ENCODE results near the gene CERS5. TPM values are rescaled to one million over a fixed set of nuclear protein-coding genes. Genes with fewer than 3 reads are reported as not detected.

Gene CERS5
- total RNA-seq, 1 experiment from 2014 or later = 18.2 TPM

DNA sequence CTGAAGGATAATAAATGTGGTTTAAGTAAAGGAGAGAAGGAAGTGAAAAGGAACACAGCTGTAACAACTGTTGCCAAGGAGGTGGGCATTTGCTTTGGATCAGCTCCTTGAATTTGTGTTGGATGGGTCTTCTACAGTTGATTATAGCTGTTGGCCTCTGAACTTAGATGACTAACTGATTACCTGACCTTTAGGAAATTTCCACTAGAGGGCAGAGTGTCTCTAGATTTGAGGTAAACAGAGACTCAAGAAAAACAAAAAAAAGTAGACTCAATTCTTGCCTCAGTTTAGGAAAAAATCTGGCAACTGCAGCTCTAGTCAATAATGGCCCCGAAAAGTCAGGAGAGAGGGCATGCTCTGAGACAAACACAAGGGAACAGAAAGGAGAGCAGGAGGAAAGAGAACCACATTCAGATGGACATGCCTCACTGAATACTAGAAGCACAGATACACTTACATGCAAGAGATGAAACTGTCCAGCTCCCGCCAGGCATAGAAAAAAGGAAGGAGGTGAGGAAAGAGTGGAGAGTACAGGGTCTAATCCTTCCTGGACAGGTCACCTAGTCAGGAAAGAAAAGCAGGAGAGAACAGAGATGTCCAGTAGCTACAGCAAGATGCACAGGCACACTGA, 34.5 kb downstream of the CERS5 start:
- DNase-seq (ENCODE audit: low read depth) = peak; percentile 28

DNA sequence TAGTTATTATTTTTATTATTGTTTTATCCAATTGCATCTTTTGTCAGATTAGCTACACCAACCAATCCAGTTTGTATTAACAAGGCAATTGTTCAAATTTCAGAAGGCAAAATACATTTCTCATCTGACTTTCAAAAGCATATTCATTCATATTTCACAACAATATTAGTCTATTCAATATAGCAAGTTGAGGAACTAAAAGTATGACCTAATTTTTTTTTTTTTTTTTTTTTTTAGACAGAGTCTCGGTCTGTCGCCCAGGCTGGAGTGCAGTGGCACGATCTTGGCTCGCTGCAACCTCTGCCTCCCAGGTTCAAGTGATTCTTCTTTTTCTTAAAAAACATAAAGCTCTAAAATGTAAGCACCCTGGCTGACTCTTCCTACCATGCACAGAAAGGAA, 37.9 kb downstream of the CERS5 start:
- no peak for DNase-seq (ENCODE audit: low read depth)

DNA sequence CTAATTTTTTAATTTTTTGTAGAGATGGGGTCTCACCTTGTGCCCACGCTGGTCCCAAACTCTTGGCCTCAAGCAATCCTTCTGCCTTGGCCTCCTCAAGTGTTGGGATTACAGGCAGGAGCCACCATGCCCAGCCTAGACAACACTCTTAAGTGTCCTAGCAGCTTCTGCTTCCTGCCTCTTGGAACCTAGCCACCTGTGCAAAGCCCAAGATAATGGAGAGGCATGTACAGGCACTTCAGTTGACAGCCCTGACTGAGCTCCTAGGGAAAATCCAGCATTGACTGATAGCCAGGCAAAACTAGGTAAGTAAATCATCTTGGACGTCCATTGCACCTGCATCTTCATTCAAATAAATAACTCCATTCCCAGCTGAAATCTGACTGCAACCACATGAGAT, 39.6 kb downstream of the CERS5 start:
- DNase-seq (ENCODE audit: low read depth) = no peak

DNA sequence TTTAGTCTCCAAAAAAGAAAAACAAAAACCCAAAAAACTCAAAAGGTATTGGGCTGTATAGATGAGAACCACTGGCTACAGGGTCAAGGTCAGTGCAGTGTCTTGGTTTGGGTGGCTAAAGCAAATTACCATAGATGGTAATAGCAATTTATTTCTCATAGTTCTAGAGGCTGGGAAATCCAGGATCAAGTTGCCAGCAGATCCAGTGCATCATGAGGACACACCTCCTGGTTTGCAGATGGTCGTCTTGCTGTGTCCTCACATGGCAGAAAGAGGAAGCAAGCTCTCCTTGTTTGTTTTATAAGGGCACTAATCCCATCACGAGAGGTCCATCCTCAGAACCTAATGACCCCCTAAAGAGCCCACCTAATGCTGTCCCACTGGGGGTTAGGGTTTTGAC, 44.0 kb downstream of the CERS5 start:
- no peak for DNase-seq (ENCODE audit: low read depth)

DNA sequence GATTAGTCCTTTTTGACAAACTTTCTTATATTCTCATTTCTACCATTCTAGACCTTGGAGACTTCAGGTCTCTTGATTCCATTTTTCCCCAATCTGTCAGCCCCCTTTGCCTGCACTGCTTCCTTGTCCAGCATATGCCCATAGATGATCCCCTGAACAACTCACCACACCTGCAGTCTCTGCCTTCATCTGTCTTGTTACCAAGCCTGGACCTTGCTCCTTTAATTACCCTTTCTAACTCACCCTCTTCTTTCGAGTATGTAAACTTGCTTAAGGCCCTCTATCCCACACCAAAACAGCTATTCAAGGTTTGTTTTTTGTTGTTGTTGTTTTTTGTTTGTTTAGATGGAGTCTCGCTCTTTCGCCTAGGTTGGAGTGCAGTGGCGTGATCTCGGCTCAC, 45.5 kb downstream of the CERS5 start:
- DNase-seq (ENCODE audit: low read depth) = no peak

DNA sequence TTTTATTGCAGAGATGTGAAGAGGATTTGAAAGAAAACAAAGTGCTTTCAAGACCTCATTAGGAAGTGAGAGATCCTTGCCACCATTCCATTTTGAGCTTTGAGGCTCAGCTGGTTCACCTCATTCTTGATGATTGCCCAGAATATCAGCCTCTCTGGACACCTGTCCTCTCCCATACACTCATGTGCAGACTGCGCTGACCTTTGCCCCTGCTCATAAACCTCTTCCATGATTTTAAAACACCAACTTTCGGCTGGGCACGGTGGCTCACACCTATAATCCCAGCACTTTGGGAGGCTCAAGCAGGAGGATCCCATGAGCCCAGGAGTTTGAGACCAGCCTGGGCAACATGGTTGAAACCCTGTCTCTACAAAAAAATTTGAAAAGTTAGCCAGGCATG, 46.2 kb downstream of the CERS5 start:
- no peak for DNase-seq (ENCODE audit: low read depth)

DNA sequence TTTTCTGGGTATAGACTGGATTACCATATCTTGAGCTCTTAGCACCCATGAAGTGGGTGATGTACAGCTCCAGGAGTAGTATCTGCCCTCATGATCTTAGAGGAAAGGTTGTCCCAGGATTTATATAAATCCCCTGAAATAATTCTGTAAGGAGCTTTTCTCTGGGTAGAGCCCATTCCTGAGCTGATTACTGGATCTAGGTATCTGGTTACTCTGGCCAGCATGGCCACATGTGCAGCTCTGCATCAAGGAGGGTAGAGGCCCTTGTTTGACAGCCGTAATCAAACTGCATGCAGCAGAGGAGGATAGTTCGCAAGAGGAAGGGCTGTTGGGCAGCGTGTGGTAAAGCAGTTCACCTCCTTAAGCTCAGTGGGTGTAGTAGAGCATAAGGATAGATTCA, 46.6 kb downstream of the CERS5 start:
- DNase-seq (ENCODE audit: low read depth) = no peak

DNA sequence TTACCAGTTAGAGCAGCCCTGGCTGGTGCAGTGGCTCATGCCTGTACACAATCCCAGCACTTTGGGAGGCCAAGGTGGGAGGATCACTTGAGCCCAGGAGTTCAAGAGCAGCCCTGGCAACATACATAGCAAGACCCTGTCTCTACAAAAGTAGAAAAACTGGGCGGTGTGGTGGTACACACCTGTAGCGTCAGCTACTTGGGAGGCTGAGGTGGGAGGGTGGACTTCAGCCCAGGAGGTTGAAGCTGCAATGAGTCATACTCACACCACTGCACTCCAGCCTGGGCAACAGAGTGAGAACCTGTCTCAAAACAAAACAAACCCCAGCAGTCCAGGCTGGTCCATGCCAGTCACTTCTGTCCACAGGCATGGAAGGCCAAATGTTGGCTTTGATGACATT, 47.8 kb downstream of the CERS5 start:
- no peak for DNase-seq (ENCODE audit: low read depth)

DNA sequence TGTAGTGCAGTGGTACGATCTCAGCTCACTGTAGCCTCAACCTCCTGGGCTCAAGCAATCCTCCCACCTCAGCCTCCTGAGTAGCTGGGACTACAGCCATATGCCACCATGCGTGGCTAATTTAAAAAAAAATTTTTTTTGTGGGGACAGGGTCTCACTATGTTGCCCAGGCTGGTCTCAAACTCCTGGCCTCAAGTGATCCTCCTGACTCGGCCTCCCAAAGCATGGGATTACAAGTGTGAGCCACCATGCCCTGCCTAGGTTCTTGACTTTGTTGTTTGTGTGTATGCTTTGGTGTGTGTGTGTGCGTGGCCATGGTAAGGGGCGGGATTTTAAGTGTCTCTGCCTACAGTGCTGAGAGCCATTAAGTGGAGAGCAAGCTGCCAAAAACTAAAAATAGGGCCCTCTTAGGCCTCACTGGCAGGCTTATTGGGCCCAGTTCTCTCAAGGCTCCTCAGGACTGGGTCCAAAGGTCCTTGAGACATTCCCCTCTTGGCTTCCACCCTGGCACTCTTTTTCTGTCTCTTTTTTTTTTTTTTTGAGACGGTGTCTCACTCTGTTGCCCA, 50.0 kb downstream of the CERS5 start:
- no peak for DNase-seq (ENCODE audit: low read depth)

DNA sequence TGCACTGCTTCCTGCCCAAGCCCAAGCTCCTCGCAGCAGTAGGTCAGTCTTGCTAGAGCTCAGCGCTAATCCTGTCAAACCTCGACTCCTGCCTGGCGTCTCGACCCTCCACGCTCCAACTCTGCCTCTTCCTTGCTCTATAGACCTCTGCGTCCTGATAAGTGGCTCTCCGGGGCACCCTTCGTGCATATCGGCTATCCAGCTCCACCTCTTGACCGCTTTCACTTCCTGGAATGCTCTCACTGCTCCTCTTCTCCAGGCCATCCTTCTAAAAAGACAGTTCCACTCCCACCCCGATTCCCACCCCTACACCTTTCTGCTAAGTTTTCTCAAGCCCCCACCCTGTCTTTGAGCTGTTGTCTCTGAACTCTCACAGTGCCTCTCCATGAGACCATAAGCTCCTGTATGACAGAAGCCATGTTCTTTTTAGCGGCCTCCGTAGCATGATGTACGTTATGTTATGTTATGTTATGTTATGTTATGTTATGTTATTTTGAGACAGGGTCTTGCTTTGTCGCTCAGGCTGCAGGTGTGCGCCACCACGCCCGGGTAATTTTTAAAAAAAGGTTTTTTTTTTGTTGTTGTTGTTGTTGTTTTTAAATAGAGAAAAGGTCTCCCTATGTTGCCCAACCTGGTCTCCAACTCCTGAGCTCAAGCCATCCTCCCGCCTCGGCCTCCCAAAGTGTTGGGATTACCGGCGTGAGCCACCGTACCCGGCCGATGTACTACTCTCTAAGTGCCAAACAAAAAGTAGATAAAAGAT, 54.5 kb downstream of the CERS5 start:
- no peak for DNase-seq (ENCODE audit: low read depth)

DNA sequence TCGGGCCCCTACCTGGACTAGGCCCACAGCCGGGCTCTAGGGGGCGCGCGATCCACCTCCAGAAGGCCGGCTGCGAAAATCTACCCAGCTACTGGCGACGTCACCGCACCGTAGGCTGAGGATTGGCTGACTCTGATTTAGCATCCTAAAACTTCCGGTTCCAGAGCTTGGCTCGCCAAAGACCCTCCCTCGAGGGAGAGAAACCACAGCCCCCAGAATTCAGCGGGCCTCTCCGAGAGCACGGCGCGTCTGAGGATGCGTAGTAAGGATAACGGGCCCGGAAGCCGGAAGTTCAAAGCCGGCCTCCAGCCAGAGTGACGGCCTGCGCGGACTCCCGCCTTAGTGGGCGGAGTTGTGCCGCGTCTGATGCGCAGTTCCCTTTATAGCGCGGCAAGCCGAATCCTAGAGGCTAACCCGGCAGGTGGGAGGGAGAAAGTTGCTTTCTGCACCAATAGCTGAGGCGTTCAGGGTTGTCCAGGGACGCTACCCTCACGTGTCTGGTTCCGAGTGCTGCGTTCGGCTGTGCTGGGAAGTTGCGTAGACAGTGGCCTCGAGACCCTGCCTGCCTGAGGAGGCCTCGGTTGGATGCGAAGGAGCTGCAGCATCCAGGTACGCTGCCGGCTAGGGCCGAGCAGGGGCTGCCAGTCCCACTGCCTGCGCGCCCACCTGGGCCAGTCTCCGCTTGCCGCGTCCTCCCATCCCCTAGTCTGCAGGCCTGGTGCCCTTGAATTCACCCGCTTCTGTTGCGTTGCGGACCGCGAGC, 55.3 kb downstream of the CERS5 start, which contains the start of gene COX14:
COX14 (plus strand) TSS at position 544 of the 763 bp plus-strand sequence. CDS start 7,808 bp downstream, outside the sequence.
- DNase-seq (ENCODE audit: low read depth) = peak; percentile 99

DNA sequence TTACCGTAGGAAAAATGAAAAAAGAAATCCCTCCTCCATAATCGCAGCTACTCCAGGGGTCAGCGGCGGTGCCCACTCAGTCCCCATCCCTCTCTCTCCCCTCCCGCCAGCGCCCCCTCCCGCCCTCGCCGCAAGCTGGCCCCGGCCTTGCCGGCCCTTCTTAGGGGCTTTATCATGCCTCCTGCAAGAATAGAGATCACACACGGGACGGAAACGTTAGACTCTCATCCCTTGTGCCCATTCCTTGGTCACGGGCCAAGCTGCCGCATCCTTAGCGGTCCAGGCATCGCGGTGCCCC, 55.8 kb downstream of the CERS5 start:
- no peak for DNase-seq (ENCODE audit: low read depth)

DNA sequence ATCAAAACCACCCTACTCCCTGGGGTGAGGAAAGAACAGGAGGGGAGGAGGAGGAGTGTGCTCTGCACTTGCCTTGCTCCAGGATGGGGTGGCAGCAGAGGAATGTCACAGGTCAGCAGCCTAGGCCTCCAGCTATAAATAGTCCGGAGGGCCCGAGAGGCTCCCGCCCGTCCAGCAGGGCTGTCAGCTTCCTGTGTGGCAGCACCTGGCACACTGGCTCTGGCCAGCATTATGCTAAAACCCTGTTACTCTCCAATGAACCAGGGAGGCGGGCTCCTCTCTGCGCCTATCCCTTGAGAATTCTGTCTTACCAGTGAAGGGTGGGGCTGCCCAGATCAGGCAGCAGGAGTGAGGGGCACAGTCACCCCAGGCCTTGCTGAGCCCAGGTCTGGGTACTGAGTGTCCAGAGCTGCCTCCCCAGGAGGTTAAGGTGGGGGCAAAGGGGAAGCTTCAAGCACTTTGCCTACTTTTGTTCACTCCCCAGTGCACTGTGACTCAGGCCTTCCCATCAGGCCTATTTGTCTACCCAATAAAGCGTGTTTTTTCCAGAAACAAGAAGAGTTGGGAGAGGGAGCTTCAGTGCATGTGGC, 56.3 kb downstream of the CERS5 start:
- peak; percentile 31 for DNase-seq (ENCODE audit: low read depth)

DNA sequence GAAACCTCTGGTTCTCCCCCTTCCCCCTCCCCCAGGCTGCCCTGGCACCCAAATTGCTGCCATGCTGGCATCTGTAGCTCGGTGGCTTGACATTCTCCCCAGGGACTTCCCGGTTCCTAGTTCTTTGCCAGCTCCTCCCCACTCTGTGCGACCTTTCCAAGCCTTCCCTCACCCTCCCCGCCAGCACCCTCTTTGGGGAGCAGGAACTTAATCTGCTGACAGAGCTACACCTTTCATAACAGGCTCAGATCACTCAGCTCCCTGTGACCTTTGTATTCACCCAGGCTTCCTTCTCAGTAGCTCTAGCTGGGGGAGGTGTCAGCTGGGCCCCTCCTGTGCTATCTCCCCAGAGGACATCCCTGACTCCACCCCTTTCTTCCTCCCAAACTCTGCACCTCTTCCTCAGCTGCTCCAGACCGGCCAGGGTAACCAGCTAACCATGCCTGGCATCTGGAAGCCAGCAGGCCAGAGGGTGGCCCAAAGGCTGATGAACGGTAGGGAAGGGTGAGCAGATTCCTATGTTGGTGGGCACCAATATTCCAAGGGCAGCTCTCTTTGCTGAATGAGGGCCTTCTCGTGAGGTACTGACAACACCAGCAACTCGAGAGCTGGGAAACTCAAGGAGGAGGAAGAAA, 56.9 kb downstream of the CERS5 start:
- DNase-seq (ENCODE audit: low read depth) = no peak

DNA sequence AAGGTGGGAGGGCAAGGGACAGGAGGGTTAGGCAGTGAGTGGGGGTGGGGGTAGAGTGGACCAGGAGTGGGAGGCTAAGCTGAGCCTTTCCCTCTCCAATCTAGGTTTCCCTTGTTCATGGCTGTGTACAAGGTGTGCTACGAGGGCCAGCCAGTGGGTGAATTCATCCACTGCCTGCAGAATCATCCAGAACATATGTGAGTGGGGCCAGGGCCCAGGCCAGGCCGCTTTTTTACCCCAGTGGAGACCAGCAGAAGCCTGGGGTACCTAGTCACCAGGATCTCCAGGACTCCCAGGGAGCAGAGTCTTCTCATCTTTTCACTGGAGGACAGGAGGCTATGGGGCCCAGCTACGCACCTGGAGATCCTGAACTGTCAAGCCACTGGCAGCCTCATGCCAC, 57.9 kb downstream of the CERS5 start:
- no peak for DNase-seq (ENCODE audit: low read depth)

DNA sequence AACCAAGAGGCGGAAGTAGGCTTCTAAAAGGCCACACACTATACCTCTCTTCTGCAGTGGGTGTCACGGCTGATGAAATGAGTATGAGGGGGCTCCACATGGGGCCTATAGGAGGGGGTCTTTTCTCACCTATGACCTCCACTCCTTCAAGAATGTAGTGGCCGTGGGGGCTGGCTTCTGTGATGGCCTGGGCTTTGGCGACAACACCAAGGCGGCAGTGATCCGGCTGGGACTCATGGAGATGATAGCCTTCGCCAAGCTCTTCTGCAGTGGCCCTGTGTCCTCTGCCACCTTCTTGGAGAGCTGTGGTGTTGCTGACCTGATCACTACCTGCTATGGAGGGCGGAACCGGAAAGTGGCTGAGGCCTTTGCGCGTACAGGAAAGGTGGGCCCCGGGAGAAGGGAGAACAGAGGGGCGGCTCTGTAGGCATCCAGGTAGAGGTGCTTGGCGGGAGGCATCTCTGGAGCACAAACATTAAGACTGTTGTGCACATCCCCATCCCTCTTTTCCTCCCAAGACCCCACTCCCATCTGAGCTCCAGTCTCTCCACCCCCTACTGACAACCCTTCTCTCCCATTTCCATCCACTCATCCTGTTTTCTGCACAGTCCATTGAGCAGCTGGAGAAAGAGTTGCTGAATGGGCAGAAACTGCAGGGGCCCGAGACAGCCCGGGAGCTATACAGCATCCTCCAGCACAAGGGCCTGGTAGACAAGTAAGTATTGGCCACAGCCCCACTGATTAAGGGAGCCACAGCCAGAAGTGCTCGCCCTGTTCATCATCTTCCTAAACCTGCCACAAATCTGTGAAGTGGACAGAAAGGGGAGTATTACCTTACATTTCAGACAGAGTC, 59.5 kb downstream of the CERS5 start:
- DNase-seq (ENCODE audit: low read depth) = no peak

DNA sequence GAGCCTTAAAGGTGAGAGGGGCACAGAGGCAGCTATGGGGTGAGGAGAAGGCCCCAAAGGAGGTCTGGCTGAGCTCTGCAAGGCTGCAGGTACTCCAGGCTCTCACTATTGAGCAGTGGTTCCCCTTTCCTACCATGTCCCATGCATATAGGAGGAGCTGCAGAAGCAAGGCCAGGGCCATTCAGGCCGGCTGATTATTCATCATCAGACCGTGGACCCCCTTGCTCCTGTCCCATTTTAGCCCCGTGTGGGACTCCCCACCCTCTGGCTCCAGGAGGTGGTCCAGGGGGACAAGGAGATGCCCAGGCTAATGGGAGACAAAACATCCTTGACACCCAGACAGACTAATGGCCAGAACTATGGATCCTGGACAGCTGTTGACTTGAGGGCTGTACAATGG, 60.3 kb downstream of the CERS5 start:
- DNase-seq (ENCODE audit: low read depth) = no peak

DNA sequence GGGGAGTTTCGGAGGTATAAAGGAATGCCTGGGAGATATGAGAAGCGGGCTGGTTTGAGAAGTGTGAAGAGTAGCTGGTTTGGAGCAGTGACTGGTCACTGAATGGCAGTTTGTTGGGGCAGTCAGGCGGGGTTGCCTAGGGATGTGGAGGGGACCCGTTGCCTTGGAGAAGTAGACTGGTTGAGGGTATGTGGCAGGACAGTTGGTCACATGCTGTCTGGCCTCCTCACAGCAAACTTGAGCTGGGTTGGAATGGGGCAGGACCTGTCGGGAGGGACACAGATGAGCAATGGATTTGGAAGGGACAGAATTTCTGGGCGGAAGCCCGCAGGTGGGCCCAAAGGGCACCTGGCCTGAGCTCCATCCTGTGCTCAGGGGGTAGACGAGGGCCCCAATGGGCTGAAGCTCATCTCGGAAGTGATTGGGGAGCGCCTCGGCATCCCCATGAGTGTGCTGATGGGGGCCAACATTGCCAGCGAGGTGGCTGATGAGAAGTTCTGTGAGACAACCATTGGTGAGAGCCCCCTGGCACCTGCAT, 61.2 kb downstream of the CERS5 start:
- DNase-seq (ENCODE audit: low read depth) = no peak

DNA sequence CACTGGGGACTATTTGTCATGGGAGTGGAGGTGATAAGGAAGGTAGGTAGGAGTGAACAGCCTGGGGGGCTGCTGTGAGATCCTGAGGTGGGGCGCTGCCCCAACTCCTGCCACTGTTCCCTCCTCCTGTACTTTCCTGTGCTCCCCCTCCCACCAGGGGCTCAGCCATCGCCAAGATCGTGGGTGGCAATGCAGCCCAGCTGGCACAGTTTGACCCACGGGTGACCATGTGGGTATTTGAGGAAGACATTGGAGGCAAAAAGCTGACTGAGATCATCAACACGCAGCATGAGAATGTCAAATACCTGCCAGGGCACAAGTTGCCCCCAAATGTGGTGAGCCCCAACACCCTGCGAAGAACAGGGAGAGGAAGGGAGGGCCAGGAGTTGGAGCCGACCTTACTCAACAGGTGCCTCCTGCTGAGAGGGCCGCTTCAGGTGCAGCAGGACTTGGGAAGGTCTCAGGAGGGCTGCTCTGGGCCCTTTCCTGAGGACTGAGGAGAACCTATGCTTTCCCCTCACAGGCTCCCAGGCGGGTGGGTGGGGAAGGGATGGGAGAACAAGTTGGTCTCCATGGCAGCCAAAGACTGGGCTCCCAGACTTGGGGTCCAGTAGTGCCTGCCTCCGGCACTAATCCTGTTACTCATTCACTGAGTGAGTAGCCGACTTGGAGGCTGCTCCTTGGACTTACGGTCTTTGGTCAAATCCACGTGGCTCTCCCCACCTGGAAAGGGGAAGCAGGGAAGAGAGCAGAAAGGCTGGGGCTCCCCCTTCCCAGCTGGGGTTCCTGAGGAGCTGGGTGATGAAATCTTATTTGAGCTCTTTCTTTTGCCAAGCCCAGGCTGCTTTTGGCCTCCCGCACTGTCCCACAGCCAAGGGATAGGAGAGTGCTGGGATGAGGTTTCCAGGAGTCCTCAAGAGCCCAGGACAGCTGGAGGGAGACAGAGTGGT, 62.5 kb downstream of the CERS5 start:
- no peak for DNase-seq (ENCODE audit: low read depth)
